A673 (cell line): ENCODE results near the gene DOCK1.

Experiments used
- CTCF ChIP-seq: fragments of 300-800, 200-600 bp; sonication (generic); conservative IDR thresholded peaks from 2 replicates; pipeline ENCODE4 v1.5.1; 2017; ENCODE audit warnings: low read depth, mild to moderate bottlenecking, antibody characterized with exemption, low read length, moderate library complexity, mixed read lengths
- EZH2 ChIP-seq: fragments of 200-600 bp; sonication (generic); IDR thresholded peaks from 2 replicates; pipeline ENCODE4 v1.6.1; 2017; ENCODE audit warnings: borderline replicate concordance, low read depth, mild to moderate bottlenecking, mixed read lengths, antibody characterized with exemption, low read length; ENCODE audit not compliant: poor library complexity, severe bottlenecking

DNA sequence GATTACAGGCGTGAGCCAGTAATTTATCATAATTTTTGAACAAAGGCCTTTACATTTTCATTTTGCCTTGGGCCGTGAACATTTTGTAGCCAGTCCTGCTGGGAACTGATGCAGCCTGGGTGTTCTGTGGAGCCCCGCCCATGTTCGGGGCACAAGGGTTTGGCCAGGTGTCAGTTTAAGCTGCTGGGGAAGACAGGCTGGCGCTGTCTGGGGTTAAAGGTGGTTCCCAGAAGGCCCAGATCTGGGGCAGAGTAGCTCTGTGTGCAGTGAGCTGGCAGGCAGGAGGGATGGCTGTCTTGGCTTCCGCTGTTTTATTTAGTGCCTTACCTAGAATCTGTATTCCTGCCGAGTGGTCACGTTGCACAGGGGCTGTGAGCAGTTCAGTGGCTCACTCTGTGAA is 50.2 kb downstream of the DOCK1 start:
- TF ChIP-seq CTCF (no peak), EZH2 (no peak)
